Muscle of leg (tissue), 11 donors: Measurements from ENCODE around the gene ATP2A2. TPM values are rescaled to one million over a fixed set of nuclear protein-coding genes. Genes with fewer than 3 reads are reported as not detected.
"Not testable (repeated sequence)": the region's sequence is repeated elsewhere in the genome, so short reads cannot be mapped to it uniquely, and the experiment has no call there.

Experiments
- DNase-seq: peaks from one replicate; pipeline ENCODE4 v3.0.0; 2013
- H3K27ac ChIP-seq: one replicate; pipeline ENCODE4 v1.5.1; 2013; ENCODE audit warnings: mild to moderate bottlenecking, low read length, control low read depth
- H3K27me3 ChIP-seq: one replicate; pipeline ENCODE4 v1.6.1; 2013; ENCODE audit warnings: low read length; ENCODE audit not compliant: control insufficient read depth, insufficient read depth
- H3K36me3 ChIP-seq: one replicate; pipeline ENCODE4 v1.6.1; 2013; ENCODE audit warnings: low read length; ENCODE audit not compliant: control insufficient read depth, insufficient read depth
- H3K4me1 ChIP-seq: one replicate; pipeline ENCODE4 v1.6.1; 2013; ENCODE audit warnings: low read length; ENCODE audit not compliant: control insufficient read depth, insufficient read depth
- H3K4me3 ChIP-seq: one replicate; pipeline ENCODE4 v1.5.1; 2013; ENCODE audit warnings: low read length, control low read depth
- H3K9me3 ChIP-seq: replicated peaks from 2 replicates; pipeline ENCODE4 v1.6.1; 2013; ENCODE audit warnings: low read depth, low read length; ENCODE audit not compliant: control insufficient read depth
- WGBS: methylation state at CpG from one replicate; pipeline ENCODE4 v1.1.5; 2013; ENCODE audit warnings: missing lambda C conversion rate; ENCODE audit not compliant: insufficient coverage; 5-methylcytosine and 5-hydroxymethylcytosine counted together
- polyA plus RNA-seq, 8 donors: library from polyadenylated mRNA; unstranded; fragments of 120-200 nt; gene quantifications; one replicate each; pipeline versions ENCODE4 v1.2.1 to v1.2.3, GENCODE V29; 2013; ENCODE audit warnings: inconsistent platforms in 1 of 8, low replicate concordance in 1 of 8; ENCODE audit not compliant: insufficient read length in 8 of 8, insufficient read depth in 1 of 8
- total RNA-seq: library from RNA; stranded (reverse); fragments of 120-200 nt; gene quantifications from one replicate; pipeline ENCODE4 v1.2.4, GENCODE V29; 2013

The ATP2A2 gene
- total and polyA plus RNA-seq, 9 donors: 312 to 712 (median 556) TPM

GRCh38 chr12:110348431-110349059 lies 67.5 kb downstream of the ATP2A2 start:
- DNase-seq: no peak
- 95% methylated on average over 7 of the region's 7 CpGs for WGBS
- H3K27ac ChIP-seq: no peak overlapping the region
- no peaks in the 10 kb centered on the region for H3K9me3 ChIP-seq
- H3K36me3 ChIP-seq: peaks cover 74% of the 10 kb centered on the region
- no peaks in the 10 kb centered on the region for H3K27me3 ChIP-seq
- peaks cover 17% of the 10 kb centered on the region for H3K4me1 ChIP-seq
- no peak overlapping the region for H3K4me3 ChIP-seq

- Histone ChIP-seq H3K9me3 (no peaks in the 10 kb centered on the region), H3K4me3 (no peak overlapping the region), H3K27me3 (no peaks in the 10 kb centered on the region), H3K36me3 (peaks cover 68% of the 10 kb centered on the region), H3K4me1 (peaks cover 17% of the 10 kb centered on the region), H3K27ac (no peak overlapping the region)
- no peak for DNase-seq
- WGBS: 89% methylated on average over 4 of the region's 4 CpGs
These were observed 68.0 kb downstream of the ATP2A2 start for GRCh38 chr12:110349096-110349495.

- Histone ChIP-seq H3K36me3 (peaks cover 63% of the 10 kb centered on the region), H3K4me3 (no peak overlapping the region), H3K9me3 (no peaks in the 10 kb centered on the region), H3K27ac (no peak overlapping the region), H3K27me3 (no peaks in the 10 kb centered on the region), H3K4me1 (peaks cover 17% of the 10 kb centered on the region)
- DNase-seq: no peak
- WGBS: 45% methylated on average over 12 of the region's 12 CpGs
These were observed 68.6 kb downstream of the ATP2A2 start for GRCh38 chr12:110349514-110350151.

GRCh38 chr12:110351119-110351518 lies 70.1 kb downstream of the ATP2A2 start:
- no peak for DNase-seq
- no peaks in the 10 kb centered on the region for H3K9me3 ChIP-seq
- H3K4me3 ChIP-seq: no peak overlapping the region
- peaks cover 48% of the 10 kb centered on the region for H3K36me3 ChIP-seq
- H3K27me3 ChIP-seq: no peaks in the 10 kb centered on the region
- no peak overlapping the region for H3K27ac ChIP-seq
- WGBS: 94% methylated on average over 4 of the region's 8 CpGs
- H3K4me1 ChIP-seq: peaks cover 6% of the 10 kb centered on the region

- WGBS: no CpG with 5 or more reads among the region's 3 CpGs
- H3K4me3 ChIP-seq: no peak overlapping the region
- H3K27me3 ChIP-seq: no peaks in the 10 kb centered on the region
- H3K27ac ChIP-seq: no peak overlapping the region
- H3K36me3 ChIP-seq: peaks cover 42% of the 10 kb centered on the region
- DNase-seq: no peak
- H3K9me3 ChIP-seq: no peaks in the 10 kb centered on the region
- peaks cover 6% of the 10 kb centered on the region for H3K4me1 ChIP-seq
These were observed 71.4 kb downstream of the ATP2A2 start for GRCh38 chr12:110352401-110352800.

- Histone ChIP-seq H3K9me3 (no peaks in the 10 kb centered on the region), H3K4me3 (no peak overlapping the region), H3K4me1 (peaks cover 6% of the 10 kb centered on the region), H3K36me3 (peaks cover 32% of the 10 kb centered on the region), H3K27ac (no peak overlapping the region), H3K27me3 (no peaks in the 10 kb centered on the region)
- no peak for DNase-seq
- WGBS: 80% methylated on average over 7 of the region's 13 CpGs
These were observed 72.3 kb downstream of the ATP2A2 start for GRCh38 chr12:110353211-110353965.

GRCh38 chr12:110354172-110354780 lies 73.2 kb downstream of the ATP2A2 start:
- no peaks in the 10 kb centered on the region for H3K27me3 ChIP-seq
- H3K4me3 ChIP-seq: no peak overlapping the region
- H3K27ac ChIP-seq: no peak overlapping the region
- no peak for DNase-seq
- no peaks in the 10 kb centered on the region for H3K9me3 ChIP-seq
- peaks cover 2% of the 10 kb centered on the region for H3K4me1 ChIP-seq
- peaks cover 24% of the 10 kb centered on the region for H3K36me3 ChIP-seq
- 63% methylated on average over 3 of the region's 7 CpGs for WGBS

- Histone ChIP-seq H3K36me3 (peaks cover 16% of the 10 kb centered on the region), H3K4me3 (no peak overlapping the region), H3K9me3 (no peaks in the 10 kb centered on the region), H3K27ac (no peak overlapping the region), H3K27me3 (no peaks in the 10 kb centered on the region), H3K4me1 (no peaks in the 10 kb centered on the region)
- WGBS: no CpG with 5 or more reads among the region's 3 CpGs
- no peak for DNase-seq
These were observed 74.0 kb downstream of the ATP2A2 start for GRCh38 chr12:110355073-110355472.

- DNase-seq, H3K27ac ChIP-seq, H3K4me1 ChIP-seq, H3K9me3 ChIP-seq, H3K36me3 ChIP-seq, H3K27me3 ChIP-seq, H3K4me3 ChIP-seq: not testable (repeated sequence)
- 60% methylated on average over 2 of the region's 8 CpGs for WGBS
These were observed 77.5 kb downstream of the ATP2A2 start for GRCh38 chr12:110358384-110359097.
